HK-2 (cell line): Measurements from ENCODE around the gene SDHC.

Source experiments
- DNase-seq: peaks from one replicate; pipeline ENCODE4 v3.0.0-alpha.2; 2018; ENCODE audit not compliant: unreplicated experiment

The SDHC gene

GRCh38 chr1:161314201-161314981 is at the start of gene SDHC:
SDHC (plus strand) TSS chr1:161314381; CDS start chr1:161314406, 25 bp downstream.
- DNase-seq, result peak; percentile 82

- no peak for DNase-seq
Observed at GRCh38 chr1:161265305-161265704, 48.9 kb upstream of the SDHC start.

GRCh38 chr1:161266202-161266601 is 48.0 kb upstream of the SDHC start:
- peak; percentile 18 for DNase-seq

- DNase-seq, result no peak
Observed at GRCh38 chr1:161266836-161267235, 47.3 kb upstream of the SDHC start.

GRCh38 chr1:161267321-161267720 is 46.9 kb upstream of the SDHC start:
- no peak for DNase-seq

- DNase-seq, result no peak
Observed at GRCh38 chr1:161273402-161273801, 40.8 kb upstream of the SDHC start.

GRCh38 chr1:161274874-161275273 is 39.3 kb upstream of the SDHC start:
- DNase-seq, result no peak

- DNase-seq, result no peak
Observed at GRCh38 chr1:161282991-161283390, 31.2 kb upstream of the SDHC start.

- no peak for DNase-seq
Observed at GRCh38 chr1:161285113-161285512, 29.1 kb upstream of the SDHC start.

- no peak for DNase-seq
Observed at GRCh38 chr1:161285521-161285920, 28.7 kb upstream of the SDHC start.

- no peak for DNase-seq
Observed at GRCh38 chr1:161287482-161288054, 26.6 kb upstream of the SDHC start.

- DNase-seq, result no peak
Observed at GRCh38 chr1:161290779-161291178, 23.4 kb upstream of the SDHC start.

- DNase-seq, result no peak
Observed at GRCh38 chr1:161297415-161297814, 16.8 kb upstream of the SDHC start.

- DNase-seq, result no peak
Observed at GRCh38 chr1:161298116-161298515, 16.1 kb upstream of the SDHC start.

- DNase-seq, result no peak
Observed at GRCh38 chr1:161299347-161299746, 14.8 kb upstream of the SDHC start.

- DNase-seq, result no peak
Observed at GRCh38 chr1:161300478-161300877, 13.7 kb upstream of the SDHC start.

GRCh38 chr1:161304927-161305866 is 9.0 kb upstream of the SDHC start:
- DNase-seq, result no peak

GRCh38 chr1:161305867-161306519 is 8.2 kb upstream of the SDHC start:
- no peak for DNase-seq

GRCh38 chr1:161307230-161307768 is 6.9 kb upstream of the SDHC start:
- DNase-seq, result no peak

GRCh38 chr1:161307892-161308638 is 6.1 kb upstream of the SDHC start:
- DNase-seq, result no peak

- DNase-seq, result no peak
Observed at GRCh38 chr1:161309868-161310267, 4.3 kb upstream of the SDHC start, which contains the start of gene MPZ. MPZ (minus strand) TSS chr1:161309968; CDS start chr1:161309905, 63 bp downstream.
